WERI-Rb-1 (cell line): Measurements from ENCODE around the gene DCK.

ENCODE experiments used
- DNase-seq: peaks from one replicate; pipeline ENCODE4 v3.0.0-alpha.2; 2020
- H3K27ac ChIP-seq: fragments of 250-450 bp; sonication (Bioruptor Pico); 2 replicates; pipeline ENCODE4 v1.5.1; 2020; ENCODE audit warnings: mild to moderate bottlenecking, moderate library complexity
- H3K27me3 ChIP-seq: fragments of 250-450 bp; sonication (Bioruptor Pico); 2 replicates; pipeline ENCODE4 v1.5.1; 2021; ENCODE audit warnings: mild to moderate bottlenecking, low read depth, moderate library complexity; ENCODE audit not compliant: insufficient read depth, severe bottlenecking
- H3K36me3 ChIP-seq: fragments of 250-450 bp; sonication (Bioruptor Pico); 2 replicates; pipeline ENCODE4 v1.5.1; 2020; ENCODE audit warnings: mild to moderate bottlenecking, moderate library complexity
- H3K4me3 ChIP-seq: 2 replicates; pipeline ENCODE4 v1.5.1; 2011; ENCODE audit warnings: low read depth, mild to moderate bottlenecking, control low read depth, low read length
- H3K9me3 ChIP-seq: fragments of 250-450 bp; sonication (Bioruptor Pico); 2 replicates; pipeline ENCODE4 v1.5.1; 2021; ENCODE audit warnings: mild to moderate bottlenecking, moderate library complexity; ENCODE audit not compliant: severe bottlenecking
- CTCF ChIP-seq: IDR thresholded peaks from 2 replicates; pipeline ENCODE4 v1.5.1; 2011; ENCODE audit warnings: low read depth, mild to moderate bottlenecking, control low read depth, inconsistent platforms, low read length

Gene DCK

GRCh38 chr4:70980196-70980595 lies 13.3 kb upstream of the DCK start:
- H3K27me3 ChIP-seq, result no peaks in the 10 kb centered on the region
- no peak overlapping the region for H3K27ac ChIP-seq
- peaks cover 1% of the 10 kb centered on the region for H3K36me3 ChIP-seq
- H3K9me3 ChIP-seq, result no peaks in the 10 kb centered on the region
- no peak overlapping the region for H3K4me3 ChIP-seq
- no peak for DNase-seq
- TF ChIP-seq CTCF, result no peak

GRCh38 chr4:70984106-70984505 lies 9.3 kb upstream of the DCK start:
- no peak for TF ChIP-seq CTCF
- Histone ChIP-seq H3K4me3 (no peak overlapping the region), H3K36me3 (no peaks in the 10 kb centered on the region; the same call in 1 of the 2 replicates), H3K27me3 (no peaks in the 10 kb centered on the region), H3K9me3 (no peaks in the 10 kb centered on the region), H3K27ac (no peak overlapping the region)
- no peak for DNase-seq

GRCh38 chr4:70984589-70984988 lies 8.9 kb upstream of the DCK start:
- Histone ChIP-seq H3K4me3 (no peak overlapping the region), H3K36me3 (no peaks in the 10 kb centered on the region), H3K27me3 (no peaks in the 10 kb centered on the region), H3K27ac (no peak overlapping the region), H3K9me3 (no peaks in the 10 kb centered on the region)
- DNase-seq, result no peak
- TF ChIP-seq CTCF, result no peak

- Histone ChIP-seq H3K27me3 (no peaks in the 10 kb centered on the region), H3K36me3 (peaks cover 8% of the 10 kb centered on the region), H3K27ac (no peak overlapping the region), H3K9me3 (no peaks in the 10 kb centered on the region), H3K4me3 (no peak overlapping the region)
- TF ChIP-seq CTCF, result no peak
- no peak for DNase-seq
Observed at GRCh38 chr4:70991596-70991995, 1.9 kb upstream of the DCK start.

GRCh38 chr4:70992391-70992881 lies 1.0 kb upstream of the DCK start:
- H3K36me3 ChIP-seq, result peaks cover 13% of the 10 kb centered on the region
- H3K9me3 ChIP-seq, result no peaks in the 10 kb centered on the region
- peak overlapping the region; percentile 74 for H3K4me3 ChIP-seq
- no peaks in the 10 kb centered on the region for H3K27me3 ChIP-seq
- DNase-seq, result no peak
- no peak for TF ChIP-seq CTCF
- H3K27ac ChIP-seq, result peak overlapping the region; percentile 91

GRCh38 chr4:70994069-70994366 lies 569 bp downstream of the DCK start:
- H3K27ac ChIP-seq, result peak overlapping the region; percentile 91
- peak overlapping the region; percentile 74 for H3K4me3 ChIP-seq
- H3K36me3 ChIP-seq, result peaks cover 28% of the 10 kb centered on the region
- DNase-seq, result no peak
- no peaks in the 10 kb centered on the region for H3K9me3 ChIP-seq
- no peak for TF ChIP-seq CTCF
- no peaks in the 10 kb centered on the region for H3K27me3 ChIP-seq
